GM12892 (cell line): ENCODE results near the gene CKAP2.

Source experiments
- POLR2A ChIP-seq: IDR thresholded peaks from 2 replicates; pipeline ENCODE4 v1.6.1; 2011; ENCODE audit warnings: low read depth, low read length, control low read depth
- POLR2AphosphoS5 ChIP-seq: IDR thresholded peaks from 2 replicates; pipeline ENCODE4 v1.6.1; 2011; ENCODE audit warnings: low read depth, low read length, control low read depth

DNA sequence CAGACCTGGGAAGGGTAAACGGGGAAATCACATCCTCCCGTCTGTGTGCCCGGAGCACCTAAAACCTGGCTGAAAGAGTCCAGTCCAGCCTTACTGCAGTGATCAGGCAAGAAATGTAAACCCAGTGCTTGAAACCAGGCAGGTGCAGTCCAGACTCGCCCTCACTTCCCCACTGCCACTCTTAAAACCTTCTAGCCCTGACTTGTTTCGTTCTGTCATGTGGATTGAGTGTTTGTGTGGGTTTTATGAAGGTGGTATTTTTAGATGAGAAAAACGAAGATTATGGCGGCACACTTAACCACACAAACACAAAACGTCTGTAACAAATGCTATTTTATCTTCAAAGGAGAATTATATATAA is 839 bp upstream of the CKAP2 start:
- no peak for TF ChIP-seq POLR2A
- no peak for TF ChIP-seq POLR2AphosphoS5
